AG09309 (cell line): ENCODE data around the gene TCTN1.
"Not testable (repeated sequence)": the region's sequence is repeated elsewhere in the genome, so short reads cannot be mapped to it uniquely, and the experiment has no call there.

Source experiments
- DNase-seq: peaks from one replicate; pipeline ENCODE4 v3.0.0-alpha.2; 2010; ENCODE audit warnings: low read depth
- H3K4me3 ChIP-seq: 2 replicates; pipeline ENCODE4 v1.5.1; 2011; ENCODE audit warnings: mild to moderate bottlenecking, low read depth, low read length, moderate library complexity; ENCODE audit not compliant: control insufficient read depth
- CTCF ChIP-seq: IDR thresholded peaks from 2 replicates; pipeline ENCODE4 v1.5.1; 2011; ENCODE audit warnings: mild to moderate bottlenecking, low read depth, low read length, inconsistent platforms; ENCODE audit not compliant: insufficient read depth, control insufficient read depth; ENCODE audit errors: missing control alignments

Gene TCTN1

GRCh38 chr12:110574044-110574443 is 39.9 kb upstream of the TCTN1 start:
- DNase-seq = no peak
- TF ChIP-seq CTCF = no peak
- no peak overlapping the region for H3K4me3 ChIP-seq

GRCh38 chr12:110574717-110575230 is 39.2 kb upstream of the TCTN1 start:
- H3K4me3 ChIP-seq, DNase-seq: not testable (repeated sequence)

- DNase-seq = no peak
- TF ChIP-seq CTCF = no peak
- no peak overlapping the region for H3K4me3 ChIP-seq
These were observed 38.6 kb upstream of the TCTN1 start for GRCh38 chr12:110575326-110575725.

- no peak for DNase-seq
- no peak for TF ChIP-seq CTCF
- no peak overlapping the region for H3K4me3 ChIP-seq
These were observed 37.4 kb upstream of the TCTN1 start for GRCh38 chr12:110576504-110576903.

GRCh38 chr12:110577864-110578693 is 35.9 kb upstream of the TCTN1 start:
- peak; percentile 61 for DNase-seq
- no peak for TF ChIP-seq CTCF
- peak overlapping the region; percentile 11 for H3K4me3 ChIP-seq

GRCh38 chr12:110578694-110579534 is 35.0 kb upstream of the TCTN1 start:
- TF ChIP-seq CTCF = no peak
- no peak overlapping the region for H3K4me3 ChIP-seq
- DNase-seq = no peak
